NCI-H2171 treated with DMSO at 0.1 percent for 48 hours (cell line): ENCODE measurements around the gene CGREF1.
"Not testable (repeated sequence)": the region's sequence is repeated elsewhere in the genome, so short reads cannot be mapped to it uniquely, and the experiment has no call there.

Experiments used
- DNase-seq: peaks from one replicate; lab custom pipeline; 2025; lab: John Stamatoyannopoulos, UW

Gene CGREF1

DNA sequence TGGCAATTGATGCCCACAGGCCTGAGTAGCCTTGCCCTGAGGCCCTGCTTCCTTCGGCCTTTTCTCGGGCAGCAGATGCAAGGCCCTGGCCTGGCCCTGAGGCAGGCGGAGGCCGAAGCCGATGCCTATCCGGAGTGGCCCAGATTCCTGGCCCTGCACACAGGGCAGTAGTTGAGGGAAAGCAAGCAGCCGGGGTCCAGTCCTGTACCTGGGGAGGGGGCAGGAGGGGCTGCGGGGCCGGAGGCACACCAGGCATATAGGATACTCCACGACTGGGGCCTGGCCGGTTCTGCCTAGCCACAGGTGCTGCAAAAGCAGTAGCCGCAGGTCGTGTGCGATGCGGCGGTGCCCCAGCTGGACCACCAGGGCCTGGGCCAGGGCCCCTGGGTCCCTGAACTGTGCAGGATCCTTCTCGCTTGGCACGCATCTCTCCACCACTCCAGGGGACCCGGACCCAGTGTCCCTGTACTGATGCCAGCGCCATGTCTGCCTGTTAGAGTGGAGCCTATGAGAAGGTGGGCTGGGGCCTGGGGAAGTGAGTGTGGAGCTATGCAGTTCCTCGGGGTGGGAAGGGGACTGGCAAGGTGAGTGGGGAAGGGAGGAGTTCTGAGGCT is 18.5 kb upstream of the CGREF1 start:
- DNase-seq: no peak

DNA sequence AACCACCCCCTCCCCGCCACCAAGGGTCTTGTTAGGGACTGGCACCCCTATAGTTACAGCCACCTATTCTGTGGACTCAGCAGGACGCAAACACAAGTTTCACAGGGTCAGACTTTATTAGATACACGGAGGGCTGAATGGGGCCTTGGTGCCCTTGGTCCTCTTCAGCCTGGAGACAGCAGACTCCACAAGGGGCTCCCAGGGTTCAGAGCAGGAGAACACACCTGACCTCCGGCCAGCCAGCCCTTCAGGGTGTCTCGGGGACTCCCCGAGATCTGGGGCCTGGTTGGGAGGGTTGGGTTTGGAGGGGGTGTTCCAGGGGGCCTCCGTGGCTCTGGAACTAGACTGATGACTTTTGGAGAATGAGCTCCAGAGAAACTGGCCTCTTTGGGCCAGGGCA is 17.8 kb upstream of the CGREF1 start:
- no peak for DNase-seq

DNA sequence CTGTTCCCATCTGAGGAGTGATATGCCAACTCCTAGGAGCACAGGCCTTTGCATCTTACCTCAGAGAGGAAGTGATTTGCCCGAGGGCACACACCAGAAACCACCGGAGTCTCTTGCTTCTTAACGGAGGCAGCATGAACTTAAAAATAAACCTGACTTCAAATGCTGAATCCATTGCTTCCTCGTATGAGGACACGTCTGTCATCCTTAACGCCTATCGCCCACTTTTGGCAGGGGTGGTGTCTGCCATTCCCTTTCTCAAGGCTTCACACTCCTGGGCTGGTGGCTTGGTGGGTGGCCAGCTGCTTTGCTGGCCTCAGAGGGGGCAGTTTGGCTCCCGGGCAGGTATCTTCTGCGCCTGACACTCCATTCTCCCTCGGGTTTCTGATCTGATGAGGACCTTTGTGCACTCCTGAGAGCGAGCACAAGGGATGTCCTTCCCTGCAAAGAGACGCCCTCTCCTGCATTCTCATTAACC is 16.6 kb upstream of the CGREF1 start:
- no peak for DNase-seq

DNA sequence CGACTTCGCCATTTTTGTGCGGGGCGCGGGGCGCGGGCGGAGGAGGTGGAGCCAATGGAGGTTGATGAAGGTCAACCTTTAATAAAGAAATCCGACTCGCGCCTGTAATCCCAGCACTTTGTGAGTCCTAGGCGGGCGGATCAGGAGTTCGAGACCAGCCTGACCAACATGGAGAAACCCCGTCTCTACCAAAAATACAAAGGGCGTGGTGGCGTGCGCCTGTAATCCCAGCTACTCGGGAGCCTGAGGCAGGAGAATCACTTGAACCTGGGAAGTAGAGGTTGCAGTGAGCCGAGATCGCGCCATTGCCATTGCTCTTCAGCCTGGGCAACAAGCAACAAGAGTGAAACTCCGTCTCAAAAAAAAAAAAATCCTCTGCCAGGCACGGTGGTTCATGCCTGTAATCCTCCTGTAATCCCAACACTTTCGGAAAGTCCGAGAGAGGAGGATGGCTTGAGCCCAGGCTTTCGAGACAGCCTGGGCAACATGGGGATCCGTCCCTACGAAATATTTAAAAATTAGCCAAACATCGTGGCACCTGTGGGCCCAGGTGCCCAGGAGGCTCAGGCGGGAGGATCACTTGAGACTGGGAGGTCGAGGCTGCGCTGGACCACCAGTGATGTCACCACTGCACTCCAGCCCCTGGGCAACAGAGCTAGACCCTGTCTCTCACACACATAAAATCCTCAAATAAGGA is 16.0 kb upstream of the CGREF1 start:
- DNase-seq: no peak

DNA sequence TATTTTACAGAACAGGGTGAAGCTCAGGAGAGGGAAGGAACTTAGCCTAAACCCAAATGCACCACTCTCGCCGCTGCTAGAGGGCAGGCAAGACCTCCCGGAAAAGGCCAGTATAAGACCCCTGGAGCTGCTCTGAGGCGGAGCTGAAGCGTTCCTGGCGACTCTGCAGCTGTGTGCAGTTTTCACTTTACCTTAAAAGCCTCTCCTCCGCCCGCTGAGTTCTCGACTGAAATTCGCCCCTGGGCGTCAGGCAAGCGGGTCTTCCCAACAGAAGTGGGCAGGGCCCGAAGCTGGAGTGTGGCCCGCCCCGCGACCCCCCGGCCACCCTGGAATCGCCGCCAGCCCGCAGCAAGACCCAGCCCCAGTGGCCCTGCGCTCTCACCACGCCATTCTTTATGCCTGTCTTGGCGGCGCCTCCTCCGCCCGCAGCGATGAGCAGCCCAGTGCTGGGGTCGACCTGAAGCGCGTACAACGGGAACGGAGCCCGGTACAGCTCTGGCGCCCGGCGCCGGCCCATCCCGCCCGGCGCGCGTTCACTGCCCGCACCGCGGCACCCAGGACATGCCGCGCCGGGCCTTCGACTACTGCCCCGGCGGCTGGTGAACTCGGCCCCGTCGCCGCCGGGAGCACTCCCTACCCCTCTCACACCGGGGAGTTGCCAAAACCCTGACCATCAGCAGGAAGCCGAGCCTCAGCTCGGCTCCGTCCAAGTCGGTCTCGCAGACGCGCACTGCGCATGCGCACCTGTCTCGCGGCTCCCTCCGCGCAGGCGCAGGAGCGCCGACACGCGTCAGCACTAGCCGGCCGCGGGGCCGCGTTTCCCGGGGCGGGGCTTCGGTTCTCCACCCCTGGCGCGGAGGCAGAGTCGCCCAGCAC is 15.2 kb upstream of the CGREF1 start, which contains the start of gene PREB:
TSS of gene PREB (minus strand) at position 732 of the 876 bp plus-strand sequence. CDS start at position 517, 215 bp downstream.
- peak; percentile 97 for DNase-seq

DNA sequence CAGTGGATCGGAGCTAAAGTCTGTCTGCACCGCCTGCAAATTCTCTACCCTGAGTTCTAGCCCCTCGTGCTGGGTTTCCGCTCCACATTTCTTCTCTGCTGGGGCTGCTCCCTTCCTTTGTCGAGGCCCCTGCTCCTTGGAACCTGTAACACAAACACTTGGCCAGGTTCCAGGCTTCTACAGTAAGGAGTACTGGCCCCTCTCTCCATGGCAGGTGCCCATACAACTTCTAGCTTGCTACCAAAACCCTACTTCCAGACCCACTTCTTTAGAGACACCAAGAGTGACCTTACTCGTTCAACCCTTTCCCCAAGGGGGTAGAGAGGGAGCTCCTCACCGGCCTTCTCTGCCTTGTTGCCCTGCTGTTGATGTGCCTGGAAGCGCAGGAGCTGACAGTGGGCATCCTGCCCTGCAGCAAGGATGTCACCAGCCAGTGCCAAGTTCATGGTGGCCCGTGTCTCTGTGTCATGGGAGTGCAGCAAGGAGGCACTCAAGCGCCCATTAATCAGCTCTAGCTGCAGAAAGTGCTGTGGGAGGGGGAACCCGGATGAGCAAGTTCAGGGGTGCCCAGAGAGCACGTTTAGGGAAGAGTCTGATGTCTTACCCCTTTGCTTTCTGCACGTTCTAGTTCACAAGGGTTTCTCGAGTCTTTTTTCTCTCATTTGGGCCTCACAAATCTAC is 14.4 kb upstream of the CGREF1 start:
- DNase-seq: no peak

DNA sequence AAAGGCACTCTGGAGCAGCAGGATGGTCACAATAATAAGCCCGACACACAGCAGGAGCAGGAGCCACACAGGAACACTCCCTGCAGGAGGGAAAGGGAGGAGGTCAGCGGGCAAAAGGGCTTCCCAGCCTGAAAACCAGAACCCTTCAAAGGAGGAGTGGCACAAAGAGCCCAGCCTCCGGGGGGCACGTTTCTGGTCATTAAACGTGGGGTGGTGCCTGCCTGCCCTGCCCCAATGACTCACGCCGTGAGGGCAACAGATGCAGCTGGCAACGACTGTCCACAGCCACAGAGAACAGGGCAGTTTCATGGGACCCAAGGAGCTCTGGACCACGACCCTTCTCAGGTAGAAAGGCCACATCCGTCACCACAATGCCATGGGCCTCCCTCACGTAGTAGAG is 12.5 kb upstream of the CGREF1 start:
- no peak for DNase-seq

DNA sequence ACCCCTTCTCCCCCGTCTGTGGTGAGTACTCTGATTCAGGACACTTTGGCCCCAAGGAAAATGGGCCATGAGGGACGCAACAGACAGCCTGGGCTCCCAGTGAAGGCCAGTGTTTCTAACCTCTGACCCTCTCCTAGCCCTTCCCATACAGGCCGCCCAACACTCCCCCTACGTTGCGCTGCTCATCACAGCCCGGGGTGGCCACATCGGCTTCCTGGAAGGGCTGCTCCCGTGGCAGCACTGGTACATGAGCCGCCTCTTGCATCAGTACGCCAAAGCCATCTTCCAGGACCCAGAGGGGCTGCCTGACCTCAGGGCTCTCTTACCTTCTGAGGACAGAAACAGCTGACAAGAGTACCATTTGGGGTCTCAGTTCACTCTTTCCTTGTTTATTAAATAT is 11.5 kb upstream of the CGREF1 start:
- DNase-seq: no peak

DNA sequence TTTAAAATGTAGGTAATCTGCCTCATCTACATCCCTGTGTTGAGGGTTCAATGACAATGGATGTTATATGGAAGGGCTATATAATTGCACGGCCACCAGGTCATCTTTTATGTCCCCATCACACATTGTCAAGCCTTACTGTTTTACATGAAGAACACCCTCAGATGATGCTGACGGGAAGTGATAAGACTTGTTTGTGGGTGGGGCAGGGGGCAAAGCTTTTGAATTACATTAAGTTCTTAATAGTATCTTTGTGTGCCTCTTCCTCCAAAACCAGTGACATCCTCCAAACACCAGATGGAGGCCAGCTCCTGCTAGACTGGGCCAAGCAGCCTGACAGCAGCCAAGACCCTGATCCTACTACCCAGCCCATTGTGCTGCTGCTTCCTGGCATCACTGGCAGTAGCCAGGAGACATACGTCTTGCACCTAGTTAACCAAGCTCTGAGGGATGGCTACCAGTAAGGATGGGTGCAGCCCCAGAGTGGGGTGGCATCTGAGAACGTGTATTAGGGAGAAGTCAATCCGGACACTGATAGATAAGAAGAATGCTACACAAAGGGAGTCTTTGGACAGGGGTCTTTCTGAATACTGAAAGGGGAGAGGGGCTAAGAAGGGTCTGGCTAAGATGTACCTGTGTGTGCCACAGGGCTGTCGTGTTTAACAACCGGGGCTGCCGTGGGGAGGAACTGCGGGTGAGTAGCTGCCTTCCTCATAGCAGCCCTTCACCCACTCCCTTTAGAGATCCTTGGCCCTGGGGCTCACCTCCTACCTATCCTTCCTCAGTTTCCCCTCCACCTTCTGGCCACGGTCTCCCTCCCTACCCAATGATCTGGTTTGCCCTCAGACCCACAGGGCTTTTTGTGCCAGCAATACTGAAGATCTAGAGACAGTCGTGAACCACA is 10.0 kb upstream of the CGREF1 start:
- DNase-seq: no peak

DNA sequence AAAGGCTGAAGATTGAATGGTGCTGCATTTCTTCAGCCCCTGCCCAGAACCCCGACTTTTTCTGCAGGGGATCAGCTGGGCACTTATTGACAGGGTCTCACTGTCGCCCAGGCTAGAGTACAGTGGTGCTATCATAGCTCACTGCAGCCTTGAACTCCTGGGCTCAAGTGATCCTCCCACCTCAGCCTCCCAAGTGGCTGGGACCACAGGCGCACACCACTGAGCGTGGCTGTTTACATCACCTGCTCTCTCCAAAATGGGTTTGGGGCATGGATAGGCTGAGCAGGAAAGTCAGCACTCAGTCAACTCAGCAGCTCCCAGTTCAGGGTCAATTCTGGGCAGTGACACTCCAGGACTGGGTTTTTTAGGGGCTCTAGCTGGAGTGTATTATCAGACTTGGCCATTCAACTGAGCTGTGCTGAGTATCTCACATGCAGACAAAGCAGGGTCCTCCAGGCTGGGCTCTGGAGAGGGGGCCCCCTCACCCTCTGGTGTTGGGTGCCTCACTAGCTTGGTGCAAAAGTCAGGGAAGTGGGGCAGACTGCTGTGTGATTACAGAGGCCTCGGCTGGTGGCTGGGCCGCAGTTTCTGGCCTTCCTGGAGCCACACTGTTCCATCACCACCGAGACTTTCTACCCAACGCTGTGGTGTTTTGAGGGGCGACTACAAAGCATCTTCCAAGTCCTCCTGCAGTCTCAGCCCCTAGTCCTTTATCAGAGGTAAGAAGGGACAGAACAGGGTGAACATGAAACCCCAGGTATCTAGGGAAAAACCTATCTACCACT is 9.1 kb upstream of the CGREF1 start:
- no peak for DNase-seq

DNA sequence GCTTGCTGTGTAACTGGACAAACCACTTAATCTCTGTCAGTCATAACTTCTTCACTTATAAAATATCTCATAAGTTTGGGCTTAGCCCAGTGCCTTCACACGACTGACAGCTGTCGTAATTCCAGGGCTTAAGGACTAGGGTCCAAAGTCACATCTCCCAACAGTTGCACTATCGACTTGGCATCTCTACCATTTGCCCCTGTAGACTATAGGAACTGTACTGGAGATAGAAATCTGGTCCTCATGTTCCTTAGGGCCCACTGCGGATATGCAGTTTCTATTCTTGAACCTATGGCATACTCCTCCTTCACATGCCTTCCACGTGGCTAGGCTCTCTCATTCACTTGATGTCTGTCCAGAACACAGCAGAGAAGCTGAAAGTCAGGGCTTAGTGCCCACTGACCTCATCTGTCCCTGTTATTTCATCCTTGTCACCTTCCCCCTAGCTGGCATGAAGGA is 7.4 kb upstream of the CGREF1 start:
- no peak for DNase-seq

DNA sequence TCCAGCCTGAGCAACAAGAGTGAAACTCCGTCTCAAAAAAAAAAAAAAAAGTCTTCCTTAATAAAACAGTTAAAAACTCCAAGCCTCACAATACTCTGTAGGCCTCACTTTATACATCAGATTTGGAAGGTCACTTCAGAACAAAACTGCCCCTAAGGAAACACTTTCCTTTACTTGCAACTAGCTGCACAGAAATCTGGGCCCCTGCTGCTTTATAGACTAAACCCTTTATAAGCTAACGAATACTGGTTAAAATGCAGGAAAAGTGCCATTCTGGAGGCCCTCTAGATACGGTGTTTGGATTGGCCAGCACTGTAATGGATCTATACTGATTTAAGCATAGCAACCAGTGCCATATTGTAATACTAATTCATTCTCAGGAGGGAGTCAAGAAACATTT is 6.2 kb upstream of the CGREF1 start:
- no peak for DNase-seq

DNA sequence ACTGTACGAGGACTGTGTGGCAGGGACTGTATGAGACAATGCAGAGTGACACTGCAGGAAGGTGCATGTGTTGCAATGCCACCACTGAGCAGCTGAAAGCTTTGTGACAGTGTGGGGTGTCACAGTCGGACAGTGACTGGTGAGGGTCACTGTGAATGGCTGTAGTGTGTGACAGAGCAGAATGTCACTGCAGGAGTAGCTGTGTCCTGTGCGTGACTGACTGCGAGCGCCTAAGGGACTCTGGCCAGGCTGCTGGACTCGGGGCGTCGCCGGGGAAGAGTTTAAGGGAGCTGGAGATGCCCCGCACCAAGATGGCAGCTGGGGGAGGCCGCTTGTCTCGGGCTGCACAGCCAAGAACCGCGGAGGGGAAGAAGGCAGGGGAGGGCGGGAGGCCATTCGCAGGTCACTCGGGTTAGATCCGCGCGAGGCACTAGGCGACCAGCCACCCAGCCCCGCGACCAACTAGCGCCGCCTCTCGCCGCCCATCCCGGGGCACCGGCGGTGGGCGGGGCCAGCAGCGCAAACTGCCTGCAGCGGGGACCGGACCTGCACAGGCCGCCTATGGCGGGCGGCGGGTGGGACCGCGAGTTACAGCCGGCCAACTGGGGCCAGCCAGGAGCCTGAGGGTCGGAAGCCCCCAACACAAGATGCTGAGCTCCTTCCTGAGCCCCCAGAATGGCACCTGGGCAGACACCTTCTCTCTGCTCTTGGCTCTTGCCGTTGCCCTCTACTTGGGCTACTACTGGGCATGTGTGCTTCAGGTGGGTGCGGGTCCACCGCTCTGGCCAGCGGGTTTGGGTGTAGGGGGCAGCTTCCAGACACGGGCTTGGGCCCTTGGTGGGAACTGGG is 4.6 kb upstream of the CGREF1 start, which contains the start of gene ABHD1:
TSS of gene ABHD1 (plus strand) at position 514 of the 849 bp plus-strand sequence. CDS start at position 648, 134 bp downstream.
- peak; percentile 65 for DNase-seq

DNA sequence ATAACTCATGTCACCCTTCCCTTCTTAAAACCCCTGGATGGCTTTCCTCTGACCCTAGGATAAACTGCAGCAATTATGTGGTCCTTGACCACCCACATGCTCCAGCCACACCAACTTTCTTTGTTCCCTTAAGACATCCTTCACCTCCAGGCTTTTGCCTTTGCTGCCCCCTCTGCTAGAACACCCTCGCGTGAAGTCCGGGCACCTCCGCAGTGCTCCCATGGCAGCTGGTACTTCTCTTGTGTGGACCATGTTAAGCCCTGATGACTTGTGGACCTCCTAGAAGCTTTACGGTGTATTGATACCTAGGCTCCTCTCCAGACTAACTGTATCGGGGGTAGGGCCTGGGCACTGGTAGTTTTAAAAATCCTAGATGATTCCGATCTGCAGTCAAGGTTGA is 3.9 kb upstream of the CGREF1 start:
- DNase-seq: no peak

DNA sequence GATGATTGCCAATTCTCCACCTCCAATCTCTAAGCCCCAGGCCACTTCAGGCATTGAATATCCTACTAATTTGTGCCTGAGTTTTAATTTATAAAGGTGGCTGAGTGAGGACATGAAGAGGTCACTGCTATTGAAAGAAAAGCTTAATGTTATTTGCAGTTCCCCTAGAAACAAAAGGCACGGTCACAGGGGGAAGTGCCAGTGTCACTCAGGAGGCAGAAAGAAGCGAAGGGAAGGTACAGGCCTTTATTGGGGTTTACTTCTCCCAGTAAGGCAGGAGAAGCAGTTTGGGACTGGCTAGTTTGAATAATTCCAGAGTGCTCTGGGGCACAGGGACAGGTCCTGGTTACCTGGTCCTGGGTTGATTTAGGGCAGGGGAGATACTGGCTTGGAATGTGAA is 3.0 kb upstream of the CGREF1 start:
- DNase-seq: no peak

DNA sequence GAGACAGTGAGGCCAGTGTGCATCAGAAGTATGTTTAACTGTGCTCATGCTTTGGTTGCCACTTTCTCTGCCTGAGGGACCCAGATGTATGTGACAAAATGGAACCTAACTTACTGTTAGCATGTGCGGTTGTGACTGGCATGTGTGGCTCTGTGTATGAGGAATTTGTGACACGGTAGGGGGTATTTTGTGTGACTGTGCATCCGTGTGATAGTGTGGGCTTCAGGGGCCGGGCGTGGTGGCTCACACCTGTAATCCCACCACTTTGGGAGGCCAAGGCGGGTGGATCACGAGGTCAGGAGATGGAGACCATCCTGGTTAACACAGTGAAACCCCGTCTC is 372 bp upstream of the CGREF1 start:
- DNase-seq: not testable (repeated sequence)

DNA sequence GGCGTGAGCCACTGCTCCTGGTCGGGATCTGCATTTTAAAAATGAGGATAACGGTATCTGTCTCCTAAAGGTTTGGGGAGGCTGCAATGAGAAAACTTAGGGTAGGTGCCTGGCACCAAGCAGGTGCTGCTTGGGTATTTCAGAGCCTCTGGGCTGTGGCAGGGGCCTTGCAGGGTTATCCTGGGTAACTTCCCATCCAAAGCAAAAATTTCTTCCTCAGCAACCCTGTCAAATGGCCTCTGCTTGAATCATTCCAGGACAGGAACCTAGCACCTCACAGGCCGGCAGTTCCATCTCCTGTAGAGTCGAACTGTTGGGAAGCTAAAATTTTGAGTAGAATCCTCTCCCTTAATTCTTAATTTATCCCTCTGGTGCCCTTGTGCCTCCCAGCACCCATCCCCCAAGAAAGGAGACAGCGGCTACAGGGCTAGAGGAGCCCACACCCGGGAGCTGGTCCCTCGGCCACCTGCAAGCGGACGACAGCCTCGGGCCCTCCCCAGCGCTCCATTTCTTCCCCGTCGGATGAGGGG is 868 bp downstream of the CGREF1 start:
- peak; percentile 33 for DNase-seq

DNA sequence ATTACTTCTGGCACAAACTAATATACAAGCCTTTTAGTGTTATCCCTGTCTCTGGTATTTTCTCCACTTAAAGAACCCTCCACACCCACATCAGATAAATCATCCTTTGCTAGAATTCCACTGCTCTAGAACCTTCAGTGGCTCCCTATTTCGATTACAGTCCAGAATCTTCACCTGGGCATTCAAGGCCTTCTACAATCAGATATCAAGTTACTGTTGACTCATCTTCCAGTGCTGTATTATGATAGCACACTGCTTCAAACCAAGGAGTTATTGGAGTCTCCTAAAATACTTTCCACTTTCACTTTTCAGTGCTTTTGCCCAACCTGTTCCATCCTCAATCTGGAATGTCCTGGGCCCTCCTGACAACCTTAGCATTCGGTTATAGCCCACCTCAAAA is 3.4 kb downstream of the CGREF1 start:
- DNase-seq: no peak
